ENCODE results near the gene MTA1.

GRCh38 chr14:105427412-105427811, 7.8 kb downstream of the MTA1 start:
- TF ChIP-seq, protein P1, sequence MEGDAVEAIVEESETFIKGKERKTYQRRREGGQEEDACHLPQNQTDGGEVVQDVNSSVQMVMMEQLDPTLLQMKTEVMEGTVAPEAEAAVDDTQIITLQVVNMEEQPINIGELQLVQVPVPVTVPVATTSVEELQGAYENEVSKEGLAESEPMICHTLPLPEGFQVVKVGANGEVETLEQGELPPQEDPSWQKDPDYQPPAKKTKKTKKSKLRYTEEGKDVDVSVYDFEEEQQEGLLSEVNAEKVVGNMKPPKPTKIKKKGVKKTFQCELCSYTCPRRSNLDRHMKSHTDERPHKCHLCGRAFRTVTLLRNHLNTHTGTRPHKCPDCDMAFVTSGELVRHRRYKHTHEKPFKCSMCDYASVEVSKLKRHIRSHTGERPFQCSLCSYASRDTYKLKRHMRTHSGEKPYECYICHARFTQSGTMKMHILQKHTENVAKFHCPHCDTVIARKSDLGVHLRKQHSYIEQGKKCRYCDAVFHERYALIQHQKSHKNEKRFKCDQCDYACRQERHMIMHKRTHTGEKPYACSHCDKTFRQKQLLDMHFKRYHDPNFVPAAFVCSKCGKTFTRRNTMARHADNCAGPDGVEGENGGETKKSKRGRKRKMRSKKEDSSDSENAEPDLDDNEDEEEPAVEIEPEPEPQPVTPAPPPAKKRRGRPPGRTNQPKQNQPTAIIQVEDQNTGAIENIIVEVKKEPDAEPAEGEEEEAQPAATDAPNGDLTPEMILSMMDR (IDR thresholded peaks at IDR 0.05): no peak
- no peak for TF ChIP-seq POLR2A (IDR thresholded peaks at IDR 0.05)

Measured in adrenal gland (tissue), 5 donors.